Measurements from ENCODE around the gene MID1. TPM values are rescaled to one million over a fixed set of nuclear protein-coding genes. Genes with fewer than 3 reads are reported as not detected.

MID1 gene
- total RNA-seq, 1 donor from 2014 or later: 35.7 TPM

DNA sequence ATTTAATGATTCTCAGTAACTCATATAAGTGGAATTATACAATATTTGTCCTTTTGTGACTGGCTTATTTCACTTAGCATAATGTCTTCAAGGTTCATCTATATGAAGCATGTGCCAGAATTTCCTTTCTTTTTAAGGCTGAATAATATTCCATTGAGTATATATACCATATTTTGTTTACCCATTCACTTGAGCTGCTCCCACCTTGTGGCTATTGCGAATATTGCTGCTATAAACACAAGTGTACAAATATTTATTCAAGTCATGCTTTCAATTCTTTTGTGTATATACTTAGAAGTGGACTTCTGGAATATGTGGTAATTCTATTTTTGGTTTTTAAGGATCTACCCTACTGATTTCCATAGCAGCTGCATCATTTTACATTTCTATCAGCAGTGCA lies 219.1 kb downstream of the MID1 start:
- intact Hi-C loops (cut with DNase I): no loop called here
- DNase-seq (ENCODE audit: low spot score): no peak

DNA sequence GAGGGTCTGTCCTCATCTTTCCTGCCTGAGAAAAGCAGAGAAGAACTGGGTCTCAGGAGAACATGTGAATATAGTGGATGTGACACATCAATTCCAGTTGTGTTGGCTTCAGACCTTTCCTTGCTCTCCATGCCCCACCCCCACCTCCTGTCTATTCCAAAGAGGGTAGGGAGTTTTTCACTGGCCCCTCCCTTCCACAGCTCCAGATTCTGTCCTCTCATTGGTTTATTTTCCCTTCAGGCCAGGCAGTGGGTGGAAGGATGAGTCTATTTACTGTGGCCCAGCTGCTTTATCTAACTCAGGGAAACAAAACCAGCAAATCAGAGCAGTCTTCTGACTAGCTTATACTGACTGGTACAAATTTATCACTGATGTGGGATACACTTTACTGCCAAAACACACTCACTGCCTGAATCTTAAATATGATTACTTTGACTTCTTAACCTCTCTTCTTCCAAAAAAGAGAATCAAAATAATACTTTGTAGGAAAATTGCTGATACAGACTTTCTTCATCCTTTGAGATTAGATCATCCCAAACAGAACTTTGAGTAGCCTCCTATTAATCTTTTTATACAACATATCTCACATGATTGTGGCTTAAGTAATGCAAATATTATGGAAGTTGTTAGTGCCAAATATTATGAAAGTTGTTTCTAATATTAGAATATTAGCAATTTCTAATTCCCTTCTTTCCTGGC lies 221.2 kb downstream of the MID1 start:
- no peak for DNase-seq (ENCODE audit: low spot score)
- intact Hi-C loops (cut with DNase I): no loop called here

DNA sequence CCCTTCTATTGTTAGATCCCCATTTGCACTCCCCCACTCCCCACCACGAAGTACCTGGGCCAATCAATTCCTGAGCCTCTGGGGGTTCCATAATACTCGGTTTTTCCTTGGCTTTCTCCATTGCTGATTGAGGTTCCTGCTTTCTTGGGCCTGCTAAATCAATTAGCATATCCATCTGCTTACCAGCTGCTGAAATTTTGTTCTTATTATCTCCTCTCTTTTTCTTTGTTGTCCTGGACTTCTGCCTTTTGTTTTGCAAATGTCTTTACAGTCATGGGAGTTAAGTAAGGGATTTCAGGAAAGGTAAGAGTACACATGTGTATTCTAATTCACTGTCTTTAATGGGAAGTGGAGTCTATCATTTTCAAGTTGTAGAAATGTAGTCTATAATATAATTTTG lies 222.2 kb downstream of the MID1 start:
- no peak for DNase-seq (ENCODE audit: low spot score)
- intact Hi-C loops (cut with DNase I): no loop called here

DNA sequence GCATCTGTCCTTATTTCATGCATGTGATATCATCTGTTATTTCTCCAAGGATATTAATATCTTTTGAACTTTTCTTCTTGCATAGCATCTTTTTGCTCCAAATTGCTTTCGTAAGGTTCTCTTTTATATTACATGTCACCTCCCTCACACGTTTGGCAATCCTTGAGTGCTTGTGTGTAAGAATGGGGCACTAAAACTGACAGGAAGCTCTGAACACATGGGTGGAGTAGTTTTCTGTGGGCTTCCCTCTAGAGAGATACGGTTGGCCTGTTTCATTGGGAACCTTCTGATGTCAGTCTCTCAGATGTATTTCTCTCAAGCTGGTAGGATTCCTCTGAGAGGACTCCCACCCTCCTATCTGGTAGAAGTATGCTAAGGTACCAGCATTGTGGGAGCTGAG lies 223.0 kb downstream of the MID1 start:
- no peak for DNase-seq (ENCODE audit: low spot score)
- intact Hi-C loops (cut with DNase I): no loop called here

DNA sequence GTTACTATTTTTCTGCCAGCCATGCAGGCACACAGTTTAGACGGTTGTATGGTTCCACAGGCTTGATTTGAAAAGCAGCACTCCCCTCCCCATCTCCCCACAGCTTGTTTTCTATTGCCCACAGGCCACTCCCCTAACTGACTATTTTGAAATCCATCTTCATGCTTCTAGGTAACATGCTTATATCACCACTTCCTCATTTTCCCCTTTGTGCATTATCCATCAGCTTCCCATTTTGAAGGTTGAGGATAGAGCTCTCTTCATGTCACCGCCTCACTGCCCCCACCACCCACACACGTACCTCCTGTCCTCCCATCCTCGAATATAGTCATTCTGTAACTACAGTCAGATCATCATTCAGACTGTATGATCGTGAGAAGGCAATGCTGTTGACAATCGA lies 224.7 kb downstream of the MID1 start:
- no peak for DNase-seq (ENCODE audit: low spot score)
- intact Hi-C loops (cut with DNase I): no loop called here
